ENCODE data around the gene CPN1.

DNA sequence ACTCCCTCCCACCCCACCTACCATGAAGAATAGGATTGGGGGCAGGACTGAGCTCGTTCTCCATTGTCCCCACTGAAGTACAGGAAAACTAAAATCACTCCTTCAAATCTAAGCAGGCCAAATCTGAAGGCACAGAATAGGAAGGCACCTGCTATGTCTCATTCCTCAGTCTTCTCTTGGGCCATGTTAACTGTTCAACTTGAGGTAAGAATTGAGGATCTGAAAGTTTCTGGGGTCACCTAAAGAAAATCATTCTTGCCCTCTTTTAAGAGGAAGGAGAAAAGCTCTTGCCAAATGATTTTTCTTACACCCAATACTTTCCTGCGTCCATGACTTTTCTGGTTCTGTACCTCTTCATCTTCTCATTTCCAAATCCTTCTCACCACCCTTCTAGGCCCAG, 4.9 kb downstream of the CPN1 start:
- TF ChIP-seq, protein P1, sequence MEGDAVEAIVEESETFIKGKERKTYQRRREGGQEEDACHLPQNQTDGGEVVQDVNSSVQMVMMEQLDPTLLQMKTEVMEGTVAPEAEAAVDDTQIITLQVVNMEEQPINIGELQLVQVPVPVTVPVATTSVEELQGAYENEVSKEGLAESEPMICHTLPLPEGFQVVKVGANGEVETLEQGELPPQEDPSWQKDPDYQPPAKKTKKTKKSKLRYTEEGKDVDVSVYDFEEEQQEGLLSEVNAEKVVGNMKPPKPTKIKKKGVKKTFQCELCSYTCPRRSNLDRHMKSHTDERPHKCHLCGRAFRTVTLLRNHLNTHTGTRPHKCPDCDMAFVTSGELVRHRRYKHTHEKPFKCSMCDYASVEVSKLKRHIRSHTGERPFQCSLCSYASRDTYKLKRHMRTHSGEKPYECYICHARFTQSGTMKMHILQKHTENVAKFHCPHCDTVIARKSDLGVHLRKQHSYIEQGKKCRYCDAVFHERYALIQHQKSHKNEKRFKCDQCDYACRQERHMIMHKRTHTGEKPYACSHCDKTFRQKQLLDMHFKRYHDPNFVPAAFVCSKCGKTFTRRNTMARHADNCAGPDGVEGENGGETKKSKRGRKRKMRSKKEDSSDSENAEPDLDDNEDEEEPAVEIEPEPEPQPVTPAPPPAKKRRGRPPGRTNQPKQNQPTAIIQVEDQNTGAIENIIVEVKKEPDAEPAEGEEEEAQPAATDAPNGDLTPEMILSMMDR (IDR thresholded peaks at IDR 0.05; ENCODE audit: insufficient read depth, low read depth, low read length) = no peak
- no peak for TF ChIP-seq EZH2 (IDR thresholded peaks at IDR 0.05; ENCODE audit: insufficient read depth, low read length)
